GM19324 (cell line): ENCODE data around the gene FBXW8.

Experiments
- ATAC-seq: cut with Tn5 transposase; IDR thresholded peaks from one replicate; pipeline ENCODE4 v1.9.1; 2021; ENCODE audit warnings: mild to moderate bottlenecking, moderate library complexity; ENCODE audit not compliant: unreplicated experiment, low FRiP score

FBXW8 gene

DNA sequence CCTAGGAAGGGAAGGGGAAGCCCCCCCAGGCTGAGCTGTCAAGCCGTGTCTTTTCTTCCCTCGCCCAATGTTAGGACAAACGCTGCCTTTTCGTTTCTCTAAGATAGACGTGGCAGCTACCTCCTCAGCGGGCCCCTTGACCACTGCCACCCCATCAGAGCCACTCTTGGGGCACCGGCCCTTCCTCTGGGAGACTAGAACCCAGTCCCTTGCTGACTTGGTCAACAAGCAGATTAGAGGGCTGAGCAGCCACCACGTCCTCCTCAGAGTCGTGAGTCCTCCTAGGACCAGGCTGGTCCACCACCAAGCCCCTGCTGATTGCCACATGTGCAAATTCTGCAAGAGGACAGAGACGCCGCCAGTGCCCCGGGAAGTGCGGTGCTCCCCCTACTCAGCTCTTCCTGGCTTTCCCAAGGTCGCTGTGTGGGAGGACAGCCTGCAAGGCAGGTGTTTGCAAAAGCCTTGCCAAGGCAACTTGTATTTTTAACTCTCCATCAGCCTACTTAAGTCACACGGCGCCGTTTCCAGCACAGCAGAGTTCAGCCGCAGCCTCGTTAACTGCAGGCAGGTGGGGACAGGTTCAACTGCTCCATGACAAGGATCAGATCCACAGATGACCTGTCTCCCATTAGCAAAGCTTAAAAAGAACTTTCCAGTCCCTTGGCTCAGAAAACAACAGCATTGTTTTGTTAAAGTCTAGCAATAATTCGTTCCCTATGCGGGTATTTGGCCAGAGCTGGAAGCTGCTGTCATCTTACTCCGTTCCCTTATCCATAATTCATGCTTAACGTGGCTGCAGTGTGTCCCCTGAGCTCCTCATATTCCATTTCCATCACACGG is 122.9 kb downstream of the FBXW8 start:
- no peak for ATAC-seq

DNA sequence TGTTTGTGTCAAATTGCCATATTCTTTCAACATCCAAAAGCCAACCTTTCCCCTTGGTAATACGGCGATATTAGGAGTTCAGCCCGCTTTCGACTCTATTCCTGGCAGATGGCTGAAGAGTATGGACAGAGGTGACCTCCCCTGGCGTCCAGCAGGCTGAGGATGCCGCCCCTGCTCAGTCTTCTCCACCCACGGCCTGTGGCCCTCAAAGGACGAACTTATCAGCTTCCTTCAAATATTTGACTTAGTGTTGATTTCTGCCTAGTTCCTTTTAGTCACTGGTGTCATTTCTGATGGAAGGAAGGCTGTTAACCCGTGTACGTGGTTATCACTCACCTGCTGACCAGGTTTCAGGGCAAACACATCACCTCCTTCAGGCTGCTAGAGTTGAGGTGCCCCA is 123.5 kb downstream of the FBXW8 start:
- ATAC-seq = no peak

- no peak for ATAC-seq
Measured at GRCh38 chr12:117034701-117035151, 124.0 kb downstream of the FBXW8 start.

DNA sequence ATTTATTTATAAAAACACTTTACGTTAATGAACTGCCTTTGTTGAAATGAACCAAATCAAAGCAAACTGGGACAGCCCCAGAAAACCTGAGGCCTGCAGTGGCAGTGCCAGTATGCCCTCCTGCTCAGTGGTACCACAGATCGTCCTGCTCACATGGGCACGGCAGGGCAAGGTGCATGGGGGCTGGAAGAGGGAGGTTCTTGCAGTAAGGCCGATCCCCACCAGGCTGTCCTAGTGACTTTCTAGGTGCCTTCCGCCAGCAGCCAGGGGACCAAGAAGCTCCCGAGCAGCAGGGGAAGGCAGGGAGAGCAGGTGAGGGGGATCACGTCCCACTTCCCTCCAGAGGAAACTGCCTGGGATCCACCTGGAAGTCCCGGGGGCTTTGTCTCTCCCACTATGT is 124.5 kb downstream of the FBXW8 start:
- no peak for ATAC-seq

DNA sequence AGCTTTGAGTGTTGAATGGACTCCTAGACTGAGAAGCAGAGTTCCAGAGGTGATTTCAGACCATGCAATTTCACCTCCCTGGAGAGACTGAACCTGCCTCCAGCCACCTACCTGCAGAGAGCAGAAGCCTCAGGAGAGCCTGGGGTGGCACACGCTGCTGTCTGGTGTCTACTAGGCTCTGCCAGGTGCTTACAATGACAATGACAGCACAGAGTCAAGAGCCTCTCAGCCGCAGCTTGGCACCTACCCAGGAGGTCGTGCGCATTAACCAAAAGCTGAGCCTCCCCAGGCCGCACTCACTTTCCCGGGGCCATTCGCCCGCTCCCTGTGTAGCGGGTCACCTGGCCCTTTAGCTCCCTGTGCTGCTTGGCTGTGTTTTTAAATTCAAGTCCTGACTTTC is 125.3 kb downstream of the FBXW8 start:
- ATAC-seq = no peak

DNA sequence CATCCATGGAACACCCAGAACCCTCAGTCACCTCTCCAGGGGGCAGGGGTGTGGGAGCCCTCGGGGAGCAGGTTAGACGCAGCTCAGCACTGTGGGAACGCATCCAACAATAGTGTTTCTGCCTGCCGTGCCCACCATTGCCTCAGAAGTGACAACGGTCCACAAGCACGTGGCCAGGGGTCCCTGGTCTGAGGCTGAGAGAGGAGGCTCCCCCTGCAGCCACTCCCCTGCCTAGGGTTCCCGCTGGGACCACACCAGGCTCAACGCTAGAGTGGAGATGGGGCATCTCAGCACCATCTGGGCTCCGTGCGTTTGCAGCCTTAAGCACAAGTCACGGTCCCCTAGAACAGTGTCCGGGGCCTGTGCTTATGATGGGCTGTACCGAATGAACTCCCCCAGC is 125.8 kb downstream of the FBXW8 start:
- no peak for ATAC-seq

DNA sequence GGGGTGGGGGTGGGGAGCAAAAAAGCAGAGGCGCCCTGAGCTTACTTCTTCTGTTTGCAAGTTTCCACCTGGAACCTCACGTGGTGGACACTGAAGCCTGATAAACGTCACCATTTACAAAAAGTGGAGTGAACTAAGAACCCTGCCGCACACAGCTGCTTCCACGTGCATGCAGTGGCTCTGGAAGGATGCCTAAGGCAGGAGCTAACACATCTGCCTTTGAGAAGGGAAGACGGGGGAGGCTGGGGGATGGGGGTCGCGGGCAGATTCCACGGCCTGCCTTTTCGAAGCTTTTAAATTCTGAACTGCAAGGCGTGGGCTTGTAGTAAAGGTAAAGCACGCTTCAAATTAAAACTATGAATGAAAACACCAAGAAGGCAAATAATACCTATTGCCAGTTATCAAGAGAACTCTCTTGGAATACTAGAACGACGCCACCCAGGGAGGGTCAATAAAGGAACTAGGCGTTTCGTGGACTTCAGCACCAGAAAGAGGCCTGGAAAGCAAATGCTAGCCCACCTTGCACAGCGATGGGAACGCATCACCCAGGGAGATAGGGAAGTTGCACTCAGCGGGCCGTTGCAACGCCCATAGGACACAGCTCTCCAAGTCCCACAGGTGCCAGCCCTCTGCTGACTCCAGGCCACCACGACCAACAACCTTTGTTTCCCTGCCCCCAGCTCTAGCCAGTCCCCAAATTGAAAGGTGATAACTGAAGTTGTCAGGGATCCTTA is 126.7 kb downstream of the FBXW8 start:
- no peak for ATAC-seq

DNA sequence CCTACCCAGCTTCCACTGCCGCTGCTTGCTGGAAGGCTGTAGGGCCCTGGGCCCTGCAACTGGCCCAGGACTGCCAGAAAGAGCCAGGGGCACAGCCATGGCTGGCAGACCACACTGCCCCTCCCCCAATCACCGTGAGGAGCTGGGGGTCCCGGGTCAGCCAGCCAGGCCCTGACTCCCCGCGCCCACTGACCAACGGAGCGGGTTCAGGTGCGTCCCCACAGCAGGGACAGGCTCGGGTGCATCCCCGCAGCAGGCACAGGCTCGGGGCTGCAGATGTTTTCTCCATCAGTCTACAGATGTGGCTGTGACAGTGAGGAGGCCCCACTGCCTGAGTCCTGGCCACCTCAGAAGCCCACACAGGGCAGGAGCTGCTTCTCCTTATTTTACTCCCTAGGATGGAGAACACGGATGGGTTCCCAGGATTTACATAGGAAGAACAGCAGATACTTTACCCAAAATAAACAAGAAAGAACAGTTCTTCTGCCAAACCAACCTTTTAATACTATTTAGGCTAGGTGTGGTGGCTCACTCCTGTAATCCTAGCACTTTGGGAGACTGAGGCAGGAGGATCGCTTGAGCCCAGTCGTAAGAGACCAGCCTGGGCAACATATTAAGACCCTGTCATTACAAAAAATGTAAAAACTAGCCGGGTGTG is 127.4 kb downstream of the FBXW8 start:
- no peak for ATAC-seq

DNA sequence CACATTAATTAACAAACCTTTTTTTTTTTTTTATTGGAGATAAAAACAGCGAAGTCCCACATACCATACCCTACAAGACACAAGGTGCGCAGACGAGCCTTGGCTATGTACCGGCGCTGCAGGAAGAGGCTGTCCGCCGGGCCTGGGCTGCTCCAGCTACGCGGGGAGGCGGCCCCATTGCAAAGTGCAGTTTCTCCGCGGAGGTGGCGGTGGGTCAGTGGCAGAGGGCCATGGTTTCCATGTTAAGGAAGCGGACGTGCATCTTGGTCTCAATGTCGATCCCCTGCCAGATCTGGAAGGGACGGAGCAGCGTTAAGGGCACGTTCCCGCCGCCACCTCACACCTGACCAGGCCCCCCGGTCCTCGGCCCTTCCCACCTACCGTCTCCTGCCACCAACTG is 128.2 kb downstream of the FBXW8 start:
- ATAC-seq = no peak

DNA sequence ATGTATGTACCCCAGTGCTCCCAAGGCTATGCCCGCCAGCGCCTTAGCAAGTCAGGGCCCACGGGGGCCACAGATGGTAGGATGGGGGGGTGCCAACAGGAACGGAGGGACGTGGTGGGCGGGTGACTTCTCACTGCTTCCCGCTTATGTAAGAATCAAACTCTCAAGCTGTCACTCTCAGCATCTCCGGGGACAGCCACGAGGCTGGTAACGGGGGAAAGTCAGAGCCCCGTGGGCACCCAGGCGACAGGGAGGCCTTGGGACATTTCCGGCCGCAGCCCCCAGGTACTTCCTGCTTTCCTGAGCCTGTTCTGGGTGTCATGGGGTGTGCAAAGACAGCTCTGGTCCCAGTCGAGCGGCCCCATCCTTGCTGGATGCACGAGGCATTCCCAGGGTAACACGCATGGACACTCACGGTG is 129.2 kb downstream of the FBXW8 start:
- ATAC-seq = no peak

GRCh38 chr12:117040496-117040895 is 129.7 kb downstream of the FBXW8 start:
- no peak for ATAC-seq

- ATAC-seq = no peak
Measured at GRCh38 chr12:117041798-117042170, 131.0 kb downstream of the FBXW8 start.

- no peak for ATAC-seq
Measured at GRCh38 chr12:117042171-117042842, 131.6 kb downstream of the FBXW8 start.

GRCh38 chr12:117042862-117043261 is 132.1 kb downstream of the FBXW8 start:
- ATAC-seq = no peak

DNA sequence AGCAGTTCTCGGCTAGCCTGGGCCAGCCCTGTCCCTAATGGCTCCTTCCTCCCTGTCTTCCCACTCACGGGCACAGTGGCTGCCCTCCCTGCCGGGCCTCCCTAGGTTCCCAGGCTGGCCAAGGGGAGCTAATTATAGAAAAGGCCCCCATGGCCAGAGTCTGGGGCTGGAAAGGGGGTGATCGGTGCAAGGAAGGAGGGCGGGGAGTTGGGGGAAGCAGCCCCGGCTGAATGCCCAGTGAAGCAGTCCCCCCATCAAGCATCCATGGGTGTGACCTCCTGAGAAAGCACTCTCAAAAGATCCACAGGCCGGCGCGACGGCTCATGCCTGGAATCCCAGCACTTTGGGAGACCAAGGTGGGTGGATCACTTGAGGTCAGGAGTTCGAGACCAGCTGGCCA is 133.6 kb downstream of the FBXW8 start:
- ATAC-seq = no peak

DNA sequence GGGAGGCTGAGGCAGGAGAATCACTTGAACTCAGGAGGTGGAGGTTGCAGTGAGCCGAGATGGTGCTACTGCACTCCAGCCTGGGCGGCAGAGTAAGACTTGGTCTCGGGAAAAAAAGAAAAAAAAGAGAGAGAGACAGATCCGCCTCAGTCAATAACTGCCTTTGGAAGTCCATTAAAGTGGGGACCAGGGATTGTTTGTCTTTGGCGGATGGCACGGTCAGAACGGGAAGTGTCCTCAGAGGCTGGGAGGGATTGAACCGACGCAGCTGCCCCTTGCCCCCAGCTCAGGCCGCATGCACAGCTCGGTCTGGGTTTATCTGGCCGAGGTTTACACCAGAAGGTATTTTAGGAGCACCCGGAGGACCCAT is 134.0 kb downstream of the FBXW8 start:
- ATAC-seq = no peak

- ATAC-seq = no peak
Measured at GRCh38 chr12:117045160-117046010, 134.6 kb downstream of the FBXW8 start.

DNA sequence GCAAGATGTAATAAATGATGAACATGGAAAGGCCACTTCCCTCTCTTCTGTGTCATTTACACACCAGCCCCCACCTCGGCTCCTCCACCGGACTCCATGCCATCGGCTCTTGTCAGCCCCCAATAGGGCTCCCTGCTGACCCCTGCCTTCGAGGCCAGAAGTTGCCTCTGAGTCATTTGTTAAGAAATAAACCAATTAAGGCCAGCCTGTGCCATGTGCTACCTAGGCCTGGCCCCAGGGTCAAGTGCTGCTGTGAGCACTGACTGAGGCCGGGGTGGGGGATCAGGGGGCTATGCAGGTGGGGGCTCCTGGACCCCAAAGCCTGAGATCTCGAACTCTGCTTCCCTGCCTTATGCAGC is 135.2 kb downstream of the FBXW8 start:
- ATAC-seq = no peak

- no peak for ATAC-seq
Measured at GRCh38 chr12:117046425-117046824, 135.7 kb downstream of the FBXW8 start.

GRCh38 chr12:117046861-117047530 is 136.2 kb downstream of the FBXW8 start:
- no peak for ATAC-seq
